GM21515 (cell line): Measurements from ENCODE around the gene CDC42.
"Not testable (repeated sequence)": the region's sequence is repeated elsewhere in the genome, so short reads cannot be mapped to it uniquely, and the experiment has no call there.

Experiments
- ATAC-seq: cut with Tn5 transposase; IDR thresholded peaks from one replicate; pipeline ENCODE4 v1.9.1; 2021; ENCODE audit not compliant: unreplicated experiment

Gene CDC42

DNA sequence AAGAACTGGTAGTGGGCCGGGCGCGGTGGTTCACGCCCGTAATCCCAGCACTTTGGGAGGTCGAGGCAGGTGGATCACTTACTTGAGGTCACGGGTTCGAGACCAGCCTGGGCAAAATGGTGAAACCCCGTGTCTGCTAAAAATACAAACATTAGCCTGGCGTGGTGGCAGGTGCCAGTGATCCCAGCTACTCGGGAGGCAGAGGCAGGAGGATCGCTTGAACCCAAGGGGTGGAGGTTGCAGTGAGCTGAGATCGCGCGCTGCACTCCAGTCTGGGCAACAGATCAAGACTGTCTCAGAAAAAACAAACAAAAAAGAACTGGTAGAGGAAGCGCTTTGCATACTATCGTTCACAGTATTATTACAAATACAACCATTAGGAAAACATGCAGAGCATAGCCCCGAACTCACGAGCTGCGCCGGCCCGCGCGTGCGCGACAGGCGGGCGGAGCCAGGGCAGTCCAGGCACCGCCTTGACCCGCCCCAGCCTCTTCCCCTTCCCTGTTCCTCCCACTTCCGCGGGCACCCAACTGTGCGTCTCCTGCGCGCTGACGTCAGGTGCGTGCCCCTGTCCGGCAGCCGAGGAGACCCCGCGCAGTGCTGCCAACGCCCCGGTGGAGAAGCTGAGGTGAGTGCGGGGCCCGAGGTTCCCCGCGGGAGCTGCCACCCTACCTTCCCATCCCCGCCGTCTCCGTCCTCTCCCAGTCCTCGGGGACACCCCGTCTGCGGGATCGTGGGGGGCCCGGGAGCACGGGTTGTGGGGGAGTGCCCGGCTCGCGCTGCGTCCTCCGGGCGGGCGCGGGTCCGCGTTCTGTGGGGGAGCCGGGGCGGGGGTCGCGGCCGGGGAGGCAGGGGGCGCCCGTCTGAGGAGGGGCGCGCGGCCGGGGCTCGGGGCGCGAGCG lies at the start of gene CDC42:
TSS of gene CDC42 (plus strand) at position 595 of the 902 bp plus-strand sequence. CDS start 25,770 bp downstream, outside the sequence.
- peak; percentile 74 for ATAC-seq

DNA sequence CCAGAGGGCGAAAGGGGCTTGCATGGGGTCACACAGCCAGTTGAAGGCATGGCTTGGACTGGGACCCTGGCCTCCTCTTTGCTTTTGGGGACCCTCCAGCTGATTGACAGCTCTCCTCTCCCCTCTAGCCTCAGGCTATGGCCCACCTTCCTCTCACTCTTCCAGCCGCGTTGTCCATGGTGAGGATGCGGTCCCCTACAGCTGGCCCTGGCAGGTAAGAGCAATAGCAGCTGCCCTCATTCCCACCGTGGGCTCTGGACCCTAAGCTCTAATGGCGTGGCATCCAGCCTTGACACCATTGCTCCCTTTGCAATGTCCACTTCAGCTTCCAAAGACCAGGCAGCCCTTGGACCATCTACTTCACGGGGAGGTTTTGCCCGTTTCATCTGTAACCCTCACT lies 49.6 kb upstream of the CDC42 start:
- not testable (repeated sequence) for ATAC-seq

DNA sequence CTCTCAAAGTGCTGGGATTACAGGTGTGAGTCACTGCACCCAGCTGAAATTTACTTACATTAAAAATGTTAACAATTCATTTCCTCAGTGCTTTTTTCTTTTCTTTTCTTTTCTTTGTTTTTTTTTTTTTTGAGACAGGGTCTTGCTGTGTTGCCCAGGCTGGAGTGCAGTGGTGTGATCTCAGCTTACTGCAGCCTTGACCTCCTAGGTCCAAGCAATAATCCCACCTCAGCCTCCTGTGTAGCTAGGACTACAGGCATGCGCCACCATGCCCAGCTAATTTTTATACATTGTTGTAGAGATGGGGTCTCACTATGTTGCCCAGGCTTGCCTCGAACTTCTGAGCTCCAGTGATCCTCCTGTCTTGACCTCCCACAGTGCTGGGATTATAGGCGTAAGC lies 48.5 kb upstream of the CDC42 start:
- not testable (repeated sequence) for ATAC-seq

DNA sequence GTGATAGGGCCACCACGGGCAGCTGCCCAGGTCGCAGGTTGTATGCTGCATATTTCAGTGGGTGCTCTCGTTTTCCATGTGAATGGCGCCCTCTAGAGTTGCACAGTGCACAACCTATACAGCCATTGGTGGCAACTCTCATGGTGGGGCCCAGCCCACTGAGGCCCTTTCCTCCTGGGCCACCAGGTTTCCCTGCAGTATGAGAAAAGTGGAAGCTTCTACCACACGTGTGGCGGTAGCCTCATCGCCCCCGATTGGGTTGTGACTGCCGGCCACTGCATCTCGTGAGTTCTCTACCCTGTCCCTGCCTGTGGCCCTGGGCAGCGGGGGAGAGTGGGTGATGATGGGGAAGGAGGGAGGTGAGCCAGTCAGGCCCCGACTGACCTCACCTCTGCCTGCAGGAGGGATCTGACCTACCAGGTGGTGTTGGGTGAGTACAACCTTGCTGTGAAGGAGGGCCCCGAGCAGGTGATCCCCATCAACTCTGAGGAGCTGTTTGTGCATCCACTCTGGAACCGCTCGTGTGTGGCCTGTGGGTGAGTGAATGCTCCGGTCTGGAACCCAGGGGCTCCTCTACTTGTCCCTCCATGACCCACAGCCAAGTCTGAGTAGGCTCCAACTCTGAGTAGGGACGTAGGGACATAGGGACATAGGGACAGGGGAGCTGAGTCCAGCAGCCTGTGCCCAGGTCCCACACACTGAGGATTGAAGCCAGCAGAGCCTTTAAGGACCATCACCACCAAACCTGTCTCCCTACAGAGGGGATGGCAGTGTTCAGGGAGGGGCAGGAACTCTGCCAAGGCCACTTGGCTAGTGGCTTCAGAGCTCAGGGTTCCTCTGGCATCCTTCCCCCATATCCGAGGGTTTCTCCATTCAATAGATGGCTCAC lies 47.0 kb upstream of the CDC42 start:
- ATAC-seq: not testable (repeated sequence)

DNA sequence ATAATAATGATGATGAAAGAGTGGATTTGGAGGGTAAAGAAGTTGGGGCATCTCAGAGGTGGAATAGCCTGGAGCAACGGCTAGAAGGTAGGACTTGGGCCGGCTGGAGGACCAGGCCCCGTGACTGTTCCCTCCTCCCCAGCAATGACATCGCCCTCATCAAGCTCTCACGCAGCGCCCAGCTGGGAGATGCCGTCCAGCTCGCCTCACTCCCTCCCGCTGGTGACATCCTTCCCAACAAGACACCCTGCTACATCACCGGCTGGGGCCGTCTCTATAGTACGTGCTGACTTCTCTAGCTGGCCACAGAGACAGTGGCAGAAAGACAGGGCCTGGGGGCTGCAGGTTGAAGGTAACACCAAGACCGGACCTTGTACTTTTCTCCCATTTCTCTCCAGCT lies 45.8 kb upstream of the CDC42 start:
- not testable (repeated sequence) for ATAC-seq

DNA sequence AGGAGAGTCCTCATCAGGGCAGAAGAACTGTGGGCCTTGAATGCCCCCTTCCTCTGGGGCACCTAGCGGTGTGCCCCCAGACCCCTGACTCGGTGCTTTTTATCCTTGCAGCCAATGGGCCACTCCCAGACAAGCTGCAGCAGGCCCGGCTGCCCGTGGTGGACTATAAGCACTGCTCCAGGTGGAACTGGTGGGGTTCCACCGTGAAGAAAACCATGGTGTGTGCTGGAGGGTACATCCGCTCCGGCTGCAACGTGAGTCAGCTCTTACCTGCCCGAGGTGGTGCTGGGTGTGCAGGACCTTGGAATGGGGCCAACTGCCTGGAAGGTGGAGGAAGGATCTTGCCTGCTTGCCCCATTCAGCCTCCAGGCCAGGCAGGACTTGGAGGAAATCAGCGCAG lies 45.2 kb upstream of the CDC42 start:
- not testable (repeated sequence) for ATAC-seq

DNA sequence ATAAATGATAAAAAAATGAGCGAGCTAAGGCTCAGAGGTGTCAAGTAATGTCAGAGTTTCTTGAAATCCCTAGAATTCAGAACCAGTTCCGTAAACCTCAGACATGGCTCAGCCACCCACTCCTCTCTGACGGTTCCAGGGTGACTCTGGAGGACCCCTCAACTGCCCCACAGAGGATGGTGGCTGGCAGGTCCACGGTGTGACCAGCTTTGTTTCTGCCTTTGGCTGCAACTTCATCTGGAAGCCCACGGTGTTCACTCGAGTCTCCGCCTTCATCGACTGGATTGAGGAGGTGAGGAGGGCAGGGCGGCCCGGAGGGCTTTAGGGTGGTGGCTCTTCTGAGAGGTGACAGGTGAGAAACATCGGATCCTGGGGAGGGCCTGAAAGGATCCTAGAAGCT lies 42.9 kb upstream of the CDC42 start:
- ATAC-seq: not testable (repeated sequence)

DNA sequence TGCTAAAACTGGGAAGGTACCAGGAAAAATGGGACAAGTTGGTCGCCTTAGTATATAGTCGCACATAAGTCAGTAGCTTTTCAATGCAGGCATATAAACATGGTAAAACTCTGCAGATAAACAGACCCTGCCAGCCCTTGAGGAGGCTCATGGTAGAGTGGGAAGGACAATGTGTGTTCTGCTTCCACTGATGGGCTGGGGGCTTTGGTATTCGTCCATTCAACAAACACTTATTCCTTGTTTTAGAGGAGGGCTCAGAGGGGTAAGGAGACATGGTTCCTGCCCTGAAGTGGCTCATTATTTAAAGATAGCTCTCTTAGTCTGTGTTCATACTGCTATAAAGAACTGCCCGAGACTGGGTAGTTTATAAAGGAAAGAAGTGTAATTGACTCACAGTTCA lies 39.8 kb upstream of the CDC42 start:
- ATAC-seq: not testable (repeated sequence)

DNA sequence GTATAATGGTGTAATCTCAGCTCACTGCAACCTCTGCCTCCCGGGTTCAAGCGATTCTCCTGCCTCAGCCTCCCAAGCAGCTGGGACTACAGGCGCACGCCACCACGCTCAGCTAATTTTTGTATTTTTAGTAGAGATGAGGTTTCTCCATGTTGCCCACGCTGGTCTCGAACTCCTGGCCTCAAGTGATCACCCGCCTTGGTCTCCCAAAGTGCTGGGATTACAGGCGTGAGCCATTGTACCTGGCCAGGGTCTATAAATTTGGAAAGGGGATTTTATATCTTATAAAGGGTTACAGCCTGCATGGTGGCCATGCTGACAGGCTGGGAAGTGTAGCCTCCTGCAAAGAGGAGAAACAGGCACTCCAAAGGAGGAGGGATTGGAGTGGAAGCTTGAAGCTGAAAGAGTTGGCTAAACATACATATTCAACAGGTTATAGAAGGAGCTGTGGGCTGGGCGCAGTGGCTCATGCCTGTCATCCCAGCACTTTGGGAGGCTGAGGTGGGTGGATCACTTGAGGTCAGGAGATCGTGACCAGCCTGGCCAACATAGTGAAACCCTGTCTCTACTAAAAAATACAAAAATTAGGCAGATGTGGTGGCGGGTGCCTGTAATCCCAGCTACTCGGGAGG lies 37.8 kb upstream of the CDC42 start:
- not testable (repeated sequence) for ATAC-seq

DNA sequence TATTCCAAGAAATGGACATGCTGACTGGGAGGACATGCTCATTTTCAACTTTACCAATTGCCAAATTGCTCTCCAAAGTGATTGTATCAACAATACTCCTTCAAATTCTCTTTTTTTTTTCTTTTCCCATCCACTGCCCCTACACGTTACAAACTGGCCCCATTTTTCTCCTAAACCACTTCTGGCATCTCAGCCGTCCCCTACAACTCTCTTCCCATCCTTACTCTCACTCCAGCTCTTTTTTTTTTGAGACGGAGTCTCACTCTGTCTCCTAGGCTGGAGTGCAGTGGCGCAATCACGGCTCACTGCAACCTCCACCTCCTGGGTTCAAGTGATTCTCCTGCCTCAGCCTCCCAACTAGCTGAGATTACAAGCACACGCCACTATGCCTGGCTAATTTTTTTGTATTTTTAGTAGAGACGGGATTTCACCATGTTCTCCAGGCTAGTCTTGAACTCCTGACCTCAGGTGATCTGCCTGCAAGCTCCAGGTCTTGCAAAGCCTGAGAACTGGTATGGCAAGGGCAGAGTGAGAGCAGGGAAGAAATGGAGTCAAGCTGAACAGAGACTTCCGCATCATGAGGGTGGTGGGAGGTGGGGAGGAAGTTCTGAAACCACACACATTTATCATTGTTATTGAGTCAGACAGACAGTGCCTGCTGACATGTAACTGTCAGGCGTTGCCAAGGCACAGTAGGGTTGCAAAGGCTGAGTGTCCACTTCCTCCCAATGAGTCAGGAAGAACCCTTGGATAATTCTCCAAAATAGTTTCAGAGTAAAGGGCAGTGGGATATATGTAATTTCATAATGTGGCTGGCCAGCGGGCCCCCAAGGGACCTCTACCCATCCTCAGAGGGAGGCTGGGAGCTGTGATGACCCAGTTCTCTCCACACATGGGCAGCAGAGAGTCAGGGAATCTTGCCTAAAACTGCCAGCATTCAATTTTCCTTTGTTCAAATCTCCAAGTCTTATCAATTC lies 33.6 kb upstream of the CDC42 start:
- ATAC-seq: no peak

DNA sequence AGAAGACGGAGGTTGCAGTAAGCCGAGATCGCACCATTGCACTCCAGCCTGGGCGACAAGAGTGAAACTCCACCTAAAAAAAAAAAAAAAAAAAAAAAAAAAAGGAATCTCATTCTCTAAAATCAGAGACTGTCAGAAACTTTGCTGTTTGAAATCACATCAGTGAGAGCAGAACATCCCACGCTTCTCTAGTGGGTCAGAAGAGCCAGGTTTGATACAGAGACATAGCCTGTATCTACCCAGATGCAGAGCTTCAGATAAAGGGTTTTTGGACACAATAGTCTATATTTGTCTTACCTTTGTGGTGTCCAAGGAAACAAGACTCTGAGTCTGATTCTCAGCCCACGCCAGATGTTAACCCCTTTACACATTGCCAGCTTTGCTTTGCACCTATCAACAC lies 31.4 kb upstream of the CDC42 start:
- no peak for ATAC-seq

DNA sequence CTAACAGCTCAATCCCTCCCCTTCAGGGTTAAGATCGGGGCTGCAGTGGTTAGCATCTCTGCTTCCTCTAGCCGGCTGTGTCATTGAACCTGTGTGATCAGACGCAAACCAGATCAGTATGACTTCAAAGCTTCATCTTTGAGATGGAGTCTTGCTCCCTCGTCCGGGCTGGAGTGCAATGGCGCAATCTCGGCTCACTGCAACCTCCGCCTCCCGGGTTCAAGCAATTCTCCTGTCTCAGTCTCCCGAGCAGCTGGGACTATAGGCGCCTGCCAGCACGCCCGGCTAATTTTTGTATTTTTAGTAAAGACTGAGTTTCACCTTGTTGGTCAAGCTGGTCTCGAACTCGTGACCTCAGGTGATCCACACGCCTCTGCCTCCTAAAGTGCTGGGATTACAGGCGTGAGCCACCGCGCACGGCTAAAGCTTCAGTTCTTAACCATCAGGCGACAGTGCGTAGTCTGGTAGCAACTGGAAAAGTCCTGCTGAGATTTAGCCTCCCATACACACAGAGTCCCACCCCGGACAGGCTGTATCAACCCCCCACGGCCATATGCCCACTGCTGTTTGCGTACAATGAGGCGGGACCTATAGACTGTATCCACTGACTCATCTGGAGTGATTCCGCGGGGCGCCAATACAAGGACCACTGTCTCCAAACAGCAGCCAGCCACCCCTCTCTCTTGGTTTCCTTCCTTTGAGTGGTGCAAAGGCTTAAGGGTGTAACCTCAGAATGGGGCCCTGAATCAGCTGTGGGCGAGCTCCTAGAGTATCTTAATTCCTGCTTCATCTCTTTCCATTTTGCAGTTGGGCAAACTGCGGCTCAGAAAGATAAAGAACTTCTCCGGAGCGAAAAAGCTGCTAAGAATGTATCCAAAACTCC lies 27.8 kb upstream of the CDC42 start:
- ATAC-seq: peak; percentile 36

DNA sequence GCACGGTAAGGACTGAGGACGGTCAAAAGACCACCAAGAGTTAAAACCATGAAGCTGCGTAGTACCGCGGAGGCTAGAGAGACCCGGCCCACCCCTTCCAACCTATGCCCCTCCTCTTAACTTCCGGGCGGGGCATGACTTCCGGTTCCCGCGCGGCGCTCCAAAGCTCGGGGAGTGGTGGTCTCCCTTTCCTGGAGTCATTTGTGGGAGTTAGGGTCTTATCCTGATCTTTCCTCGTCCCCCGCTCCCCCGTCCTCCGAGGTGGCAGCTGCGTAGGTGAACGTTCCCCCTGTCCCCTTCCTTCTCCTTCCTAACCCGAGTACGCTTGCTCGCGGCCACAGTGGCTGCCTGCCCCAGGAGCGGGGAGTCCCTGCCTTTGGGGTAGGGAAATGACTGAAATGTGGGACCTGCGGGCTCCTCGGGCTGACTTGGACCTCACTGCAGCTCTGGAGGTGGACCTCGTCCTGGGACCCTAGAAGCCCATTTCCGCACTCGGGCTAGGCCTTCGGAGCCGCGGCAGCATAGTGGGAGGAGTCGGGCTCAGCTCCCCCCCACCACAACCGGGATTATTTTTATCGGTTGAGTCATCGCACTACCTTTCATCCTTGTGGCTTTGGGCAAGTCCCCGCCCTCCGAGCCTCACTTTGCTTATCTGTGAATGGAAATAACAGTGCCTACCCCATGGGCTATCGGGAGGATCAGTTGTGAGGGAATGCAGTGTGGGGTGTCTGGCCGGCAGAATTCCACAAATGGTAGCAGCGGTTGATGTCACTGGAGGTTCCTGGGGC lies 26.9 kb upstream of the CDC42 start:
- ATAC-seq: peak; percentile 69

DNA sequence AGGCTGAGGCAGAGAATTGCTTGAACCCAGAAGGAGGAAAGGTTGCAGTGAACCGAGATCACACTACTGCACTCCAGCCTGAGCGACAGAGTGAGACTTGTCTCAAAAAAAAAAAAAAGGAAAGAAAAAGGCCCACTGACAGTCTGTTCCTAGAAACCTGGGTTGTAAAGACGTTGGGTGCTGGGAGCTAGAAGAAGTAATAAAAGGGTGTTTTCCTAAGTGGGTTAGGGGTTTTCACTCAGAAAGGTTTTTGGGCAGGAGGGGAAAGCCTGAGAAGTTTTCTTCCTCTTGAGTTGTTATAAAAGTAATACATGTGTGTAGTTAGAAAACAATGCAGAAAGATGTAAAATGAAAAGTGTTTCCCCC lies 25.6 kb upstream of the CDC42 start:
- no peak for ATAC-seq

DNA sequence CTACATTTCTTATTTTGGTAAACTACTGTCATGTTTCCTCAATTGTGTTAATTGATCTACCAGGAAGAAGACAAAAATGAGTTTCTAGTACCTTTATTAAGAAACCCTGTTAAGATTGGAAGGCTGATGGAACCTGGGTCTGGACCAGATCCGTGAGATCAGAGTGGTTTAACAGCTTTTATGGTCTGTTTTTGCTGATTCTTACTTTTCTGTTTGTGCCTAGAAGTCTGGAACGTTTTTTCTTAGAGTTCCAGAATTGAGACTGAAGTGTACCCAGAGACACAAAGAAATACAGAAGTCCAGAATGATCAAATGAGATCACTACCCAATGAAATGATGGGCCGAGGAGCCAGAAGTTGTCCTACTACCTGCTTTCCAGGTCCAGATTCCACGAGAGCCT lies 22.5 kb upstream of the CDC42 start:
- ATAC-seq: no peak

DNA sequence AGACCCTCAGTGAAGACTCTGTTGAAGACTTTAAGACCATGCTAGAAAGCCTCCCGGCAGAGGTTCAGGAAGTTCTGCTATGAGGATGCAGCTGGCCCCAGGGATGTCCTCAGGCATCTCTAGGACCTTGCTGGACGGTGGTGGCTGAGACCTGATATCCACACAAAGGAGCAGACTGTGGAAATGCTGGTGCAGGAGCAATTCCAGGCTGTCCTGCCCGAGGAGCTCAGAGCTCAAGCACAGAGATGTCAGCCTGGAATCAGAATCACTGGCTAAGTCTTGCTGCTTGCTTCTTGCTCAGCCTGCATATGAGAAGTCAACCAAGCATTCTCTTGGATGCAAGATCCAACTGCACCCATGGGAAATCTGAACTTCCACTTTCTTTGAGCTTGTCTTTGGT lies 22.0 kb upstream of the CDC42 start:
- ATAC-seq: no peak

DNA sequence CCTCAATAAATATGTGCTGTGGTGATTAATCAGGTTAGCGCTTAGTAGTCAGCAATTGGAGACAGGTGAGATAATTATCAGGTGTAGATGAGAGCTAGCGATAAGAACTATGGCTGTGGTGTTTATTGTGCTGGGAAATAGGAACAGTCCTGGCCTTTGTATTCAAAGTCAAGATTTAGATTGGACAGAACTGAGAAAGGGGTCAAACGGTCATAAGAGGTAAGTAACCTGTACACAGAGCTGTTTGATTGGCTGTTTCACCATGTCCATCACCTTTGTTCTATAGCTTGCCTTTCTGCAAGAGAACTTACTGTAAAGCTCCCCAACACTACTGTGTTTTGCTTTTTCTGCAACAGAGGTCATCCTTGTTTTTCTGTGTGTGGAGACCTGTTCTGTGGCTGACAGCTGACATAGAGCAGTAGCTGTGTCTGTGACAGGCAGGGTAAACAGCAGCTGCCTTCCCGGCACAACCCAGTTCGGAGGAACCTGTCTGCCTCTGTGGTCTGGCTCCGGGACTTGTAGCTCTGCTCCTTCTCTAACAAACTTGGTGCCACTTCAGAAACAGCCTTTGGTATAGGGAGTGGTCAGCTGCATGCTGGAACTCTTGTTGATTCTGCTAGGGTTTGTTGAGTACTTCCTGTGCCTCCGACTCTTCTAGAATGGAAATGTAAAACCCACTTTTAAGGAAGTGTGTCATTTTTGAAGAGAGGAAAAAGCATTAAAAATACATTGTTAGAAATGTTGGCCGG lies 21.1 kb upstream of the CDC42 start:
- ATAC-seq: no peak

DNA sequence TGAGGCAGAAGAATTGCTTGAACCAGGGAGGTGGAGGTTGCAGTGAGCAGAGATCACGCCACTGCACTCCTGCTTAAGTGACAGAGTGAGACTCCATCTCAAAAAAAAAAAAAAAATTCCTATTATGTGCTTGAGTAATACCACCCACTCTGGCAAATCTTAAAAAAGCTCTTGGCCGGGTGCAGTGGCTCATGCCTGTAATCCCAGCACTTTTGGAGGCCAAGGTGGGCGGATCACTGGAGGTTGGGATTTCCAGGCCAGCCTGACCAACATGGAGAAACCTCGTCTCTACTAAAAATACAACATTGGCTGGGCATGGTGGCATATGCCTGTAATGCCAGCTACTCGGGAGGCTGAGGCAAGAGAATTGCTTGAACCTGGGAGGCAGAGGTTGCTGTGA lies 17.7 kb upstream of the CDC42 start:
- not testable (repeated sequence) for ATAC-seq
